Hepatocyte (in vitro differentiated cells): ENCODE data around the gene TMEM258.

Source experiments
- CTCF ChIP-seq: fragments of 200-600 bp; sonication (generic); IDR thresholded peaks from 2 replicates; pipeline ENCODE4 v1.5.1; 2016; ENCODE audit warnings: antibody characterized with exemption, mild to moderate bottlenecking; ENCODE audit not compliant: poor library complexity
- EZH2 ChIP-seq: fragments of 200-600 bp; sonication (generic); IDR thresholded peaks from 2 replicates; pipeline ENCODE4 v1.6.1; 2016; ENCODE audit warnings: antibody characterized with exemption, mild to moderate bottlenecking, borderline replicate concordance
- EZH2phosphoT487 ChIP-seq: fragments of 200-600 bp; sonication (generic); IDR thresholded peaks from one replicate; pipeline ENCODE4 v1.6.1; 2018; ENCODE audit warnings: antibody characterized with exemption, mild to moderate bottlenecking, low read depth, moderate library complexity; ENCODE audit not compliant: unreplicated experiment, severe bottlenecking

GRCh38 chr11:61814958-61815789, 22.8 kb upstream of the TMEM258 start:
- TF ChIP-seq CTCF = no peak
- TF ChIP-seq EZH2 = no peak
- TF ChIP-seq EZH2phosphoT487 = no peak
